HS-27A (cell line): ENCODE data around the gene ADGRL1.
"Not testable (repeated sequence)": the region's sequence is repeated elsewhere in the genome, so short reads cannot be mapped to it uniquely, and the experiment has no call there.

ENCODE experiments used
- DNase-seq: peaks from one replicate; pipeline ENCODE4 v3.0.0-alpha.2; 2012; ENCODE audit warnings: low read depth, missing footprints

The ADGRL1 gene

GRCh38 chr19:14189415-14189814, 16.6 kb downstream of the ADGRL1 start:
- DNase-seq: no peak

GRCh38 chr19:14188086-14188485, 17.9 kb downstream of the ADGRL1 start:
- DNase-seq: not testable (repeated sequence)

- DNase-seq: no peak
Measured at GRCh38 chr19:14187561-14187960, 18.4 kb downstream of the ADGRL1 start.

GRCh38 chr19:14186684-14187083, 19.3 kb downstream of the ADGRL1 start:
- DNase-seq: not testable (repeated sequence)

- DNase-seq: not testable (repeated sequence)
Measured at GRCh38 chr19:14185691-14186090, 20.3 kb downstream of the ADGRL1 start.

- no peak for DNase-seq
Measured at GRCh38 chr19:14185158-14185557, 20.8 kb downstream of the ADGRL1 start.

- no peak for DNase-seq
Measured at GRCh38 chr19:14183741-14184350, 22.1 kb downstream of the ADGRL1 start.

- DNase-seq: no peak
Measured at GRCh38 chr19:14182476-14182875, 23.5 kb downstream of the ADGRL1 start.

- DNase-seq: no peak
Measured at GRCh38 chr19:14181906-14182305, 24.1 kb downstream of the ADGRL1 start.

- not testable (repeated sequence) for DNase-seq
Measured at GRCh38 chr19:14181199-14181598, 24.8 kb downstream of the ADGRL1 start.

GRCh38 chr19:14177496-14178074, 28.4 kb downstream of the ADGRL1 start:
- no peak for DNase-seq

GRCh38 chr19:14175351-14175792, 30.6 kb downstream of the ADGRL1 start:
- no peak for DNase-seq

- DNase-seq: no peak
Measured at GRCh38 chr19:14174883-14175282, 31.1 kb downstream of the ADGRL1 start.

GRCh38 chr19:14168993-14169392, 37.0 kb downstream of the ADGRL1 start:
- DNase-seq: no peak

- DNase-seq: no peak
Measured at GRCh38 chr19:14168259-14168972, 37.6 kb downstream of the ADGRL1 start.

- DNase-seq: no peak
Measured at GRCh38 chr19:14167576-14168138, 38.3 kb downstream of the ADGRL1 start.

GRCh38 chr19:14166999-14167575, 38.9 kb downstream of the ADGRL1 start:
- no peak for DNase-seq

- DNase-seq: no peak
Measured at GRCh38 chr19:14165990-14166830, 39.8 kb downstream of the ADGRL1 start.

- no peak for DNase-seq
Measured at GRCh38 chr19:14164724-14165493, 41.1 kb downstream of the ADGRL1 start.

GRCh38 chr19:14164082-14164481, 41.9 kb downstream of the ADGRL1 start:
- no peak for DNase-seq

- DNase-seq: no peak
Measured at GRCh38 chr19:14162871-14163297, 43.1 kb downstream of the ADGRL1 start.
